Measurements from ENCODE around the gene AJM1. TPM values are rescaled to one million over a fixed set of nuclear protein-coding genes. Genes with fewer than 3 reads are reported as not detected.

AJM1 gene
- total and polyA plus RNA-seq, 2 of the 8 experiments (the other 6 are each of a cell fraction or from before 2014, with no cell fraction given): 0.12 to 0.97 TPM

DNA sequence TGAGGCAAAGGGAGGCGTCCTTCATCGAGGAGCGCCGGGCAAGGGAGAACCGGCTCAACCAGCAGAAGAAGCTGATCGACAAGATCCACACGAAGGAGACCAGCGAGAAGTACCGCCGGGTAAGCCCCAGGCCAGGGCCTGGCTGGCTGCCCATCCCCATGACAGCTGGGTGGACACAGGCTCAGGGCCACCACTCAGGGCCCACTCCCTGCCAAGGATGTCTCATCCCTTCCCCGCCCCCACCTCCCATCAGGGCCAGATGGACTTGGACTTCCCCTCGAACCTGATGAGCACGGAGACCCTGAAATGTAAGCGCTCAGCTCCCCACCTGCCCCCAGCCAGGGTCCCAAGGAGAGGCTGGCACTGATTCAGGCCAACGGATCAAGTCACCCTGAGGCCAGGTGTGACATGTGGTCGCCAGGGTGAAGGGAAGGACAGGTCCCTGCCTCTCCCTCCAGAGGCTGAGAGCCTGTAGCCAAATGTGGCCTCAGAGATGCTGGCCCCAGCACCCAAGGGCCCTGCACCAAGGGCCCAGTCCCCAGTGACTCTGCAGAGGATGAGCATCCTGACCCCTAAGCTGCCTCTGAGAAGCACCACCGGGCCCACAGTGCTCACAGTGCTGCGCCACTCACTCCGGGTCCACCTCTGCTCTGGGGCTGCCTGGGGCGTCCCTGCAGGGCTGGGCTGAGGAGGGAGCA, 37.6 kb upstream of the AJM1 start:
- 89% methylated on average over 20 of the region's 20 CpGs; no CpG with 5 or more reads in 1 of the 2 experiments for WGBS, 2 experiments (ENCODE audit: extremely low coverage in 1 of 2, insufficient coverage in 1 of 2, insufficient read length in 1 of 2, insufficient replicate concordance in 2 of 2, low coverage in 1 of 2, low lambda C conversion rate in 2 of 2, missing lambda C conversion rate in 1 of 2)
- H3K4me2 ChIP-seq (ENCODE audit: insufficient read depth in 1 of 2, low read depth in 2 of 2, low read length in 2 of 2): no peak overlapping the region
- no peak overlapping the region for H3K14ac ChIP-seq (ENCODE audit: insufficient read length)
- peaks cover 4 to 14% of the 10 kb centered on the region in 2 experiments for H3K79me2 ChIP-seq (ENCODE audit: control insufficient read depth in 1 of 2, insufficient read depth in 2 of 2, low read length in 2 of 2)
- H3K9ac ChIP-seq (replicated peaks in 1 of 4; ENCODE audit: extremely low read depth in 1 of 4, low read depth in 3 of 4, low read length in 3 of 4): no peak overlapping the region
- peaks cover 0 to 19% (median 9%) of the 10 kb centered on the region in 4 experiments; a peak in 5 of 7 replicates for H3K27me3 ChIP-seq (replicated peaks in 1 of 4; ENCODE audit: control insufficient read depth in 3 of 4, extremely low read depth in 1 of 4, insufficient read depth in 3 of 4, low read length in 3 of 4)
- no peak overlapping the region for H4K5ac ChIP-seq (ENCODE audit: insufficient read length, low read depth, low read length)
- H3K4me3 ChIP-seq (ENCODE audit: extremely low read depth in 1 of 4, insufficient read depth in 2 of 4, low read depth in 3 of 4, low read length in 4 of 4): no peak overlapping the region
- H4K91ac ChIP-seq (replicated peaks; ENCODE audit: insufficient read length, low read length): no peak overlapping the region
- FAIRE-seq: no peak
- H2BK5ac ChIP-seq (ENCODE audit: low read depth, low read length): no peak overlapping the region
- H3K4ac ChIP-seq (replicated peaks; ENCODE audit: insufficient read length, low read depth, low read length): no peak overlapping the region
- no peak overlapping the region for H4K8ac ChIP-seq (ENCODE audit: extremely low read depth, insufficient read depth, low read length)
- peaks cover 0 to 18% (median 11%) of the 10 kb centered on the region in 4 experiments; a peak in 6 of 7 replicates for H3K4me1 ChIP-seq (replicated peaks in 1 of 4; ENCODE audit: control insufficient read depth in 3 of 4, insufficient read depth in 4 of 4, low read length in 3 of 4)
- no peak overlapping the region for H3K18ac ChIP-seq (ENCODE audit: extremely low read depth, low read length)
- no peak for DNase-seq (ENCODE audit: low read depth in 1 of 2, low spot score in 2 of 2)
- H4K20me1 ChIP-seq (replicated peaks in 1 of 2; ENCODE audit: control insufficient read depth in 1 of 2, insufficient read depth in 2 of 2, low read length in 2 of 2): peaks cover under 1 to 7% of the 10 kb centered on the region in 2 experiments
- ChIA-PET CTCF (ENCODE audit: partially characterized antibody) (interaction anchor here (0.5 to 5.2 kb wide), 9 partner anchors 25 to 266 kb away, joined by 3 to 35 read pairs (median 4); partner anchors contain the start of genes AJM1 and SAPCD2), POLR2A (ENCODE audit: partially characterized antibody) (interaction anchor here (1.1 to 7.8 kb wide), 3 partner anchors 8 to 37 kb away, joined by 3 to 96 read pairs (median 3); partner anchors contain the start of gene AJM1)
- H2AK5ac ChIP-seq (ENCODE audit: low read depth, low read length): no peak overlapping the region
- H3K36me3 ChIP-seq (ENCODE audit: control insufficient read depth in 2 of 4, insufficient read depth in 4 of 4, low read length in 3 of 4): peaks cover 0 to 3% (median 0%) of the 10 kb centered on the region in 4 experiments; a peak in 2 of 8 replicates
- H3K27ac ChIP-seq (ENCODE audit: low read depth, low read length): no peak overlapping the region
- H3K23me2 ChIP-seq (ENCODE audit: low read depth, low read length): peaks cover 21% of the 10 kb centered on the region; the same call in 1 of the 2 replicates
- no peak overlapping the region for H2AFZ ChIP-seq (ENCODE audit: low read length)
- H3K79me1 ChIP-seq (ENCODE audit: low read depth, low read length): no peaks in the 10 kb centered on the region
- no peaks in the 10 kb centered on the region for H3K9me3 ChIP-seq (ENCODE audit: insufficient read depth in 2 of 2, low read depth in 1 of 2, low read length in 1 of 2)
- H2BK20ac ChIP-seq (ENCODE audit: low read length): no peak overlapping the region
- H3K23ac ChIP-seq (ENCODE audit: insufficient read length): no peak overlapping the region
- no peak overlapping the region for H2BK12ac ChIP-seq (ENCODE audit: low read depth, low read length)
- H2BK120ac ChIP-seq (replicated peaks; ENCODE audit: low read depth, low read length): no peak overlapping the region
- no peak overlapping the region for H3K56ac ChIP-seq (replicated peaks; ENCODE audit: insufficient read length, low read depth, low read length)
- H2BK15ac ChIP-seq (ENCODE audit: low read length): no peak overlapping the region

Data from H1 (cell line).